Cortex of kidney (tissue), 1 donor: ENCODE results near the gene PRKN.

ENCODE experiments used
- DNase-seq: peaks from one replicate; lab custom pipeline; 2025; lab: John Stamatoyannopoulos, UW

PRKN gene

GRCh38 chr6:161493576-161494118 lies 1233.9 kb downstream of the PRKN start:
- no peak for DNase-seq

GRCh38 chr6:161489626-161490306 lies 1237.8 kb downstream of the PRKN start:
- DNase-seq = no peak

GRCh38 chr6:161487694-161488093 lies 1239.9 kb downstream of the PRKN start:
- no peak for DNase-seq

- DNase-seq = no peak
Observed at GRCh38 chr6:161487217-161487531, 1240.4 kb downstream of the PRKN start.

- no peak for DNase-seq
Observed at GRCh38 chr6:161486361-161487216, 1241.0 kb downstream of the PRKN start.

GRCh38 chr6:161482517-161482858 lies 1245.1 kb downstream of the PRKN start:
- no peak for DNase-seq

GRCh38 chr6:161481786-161482516 lies 1245.6 kb downstream of the PRKN start:
- DNase-seq = no peak

- DNase-seq = no peak
Observed at GRCh38 chr6:161480421-161481155, 1247.0 kb downstream of the PRKN start.

GRCh38 chr6:161479376-161479775 lies 1248.2 kb downstream of the PRKN start:
- DNase-seq = no peak

GRCh38 chr6:161477876-161478425 lies 1249.6 kb downstream of the PRKN start:
- DNase-seq = no peak

GRCh38 chr6:161476711-161477110 lies 1250.9 kb downstream of the PRKN start:
- DNase-seq = no peak

GRCh38 chr6:161465403-161465802 lies 1262.2 kb downstream of the PRKN start:
- no peak for DNase-seq

- no peak for DNase-seq
Observed at GRCh38 chr6:161463071-161463470, 1264.5 kb downstream of the PRKN start.

- no peak for DNase-seq
Observed at GRCh38 chr6:161462148-161462547, 1265.4 kb downstream of the PRKN start.

GRCh38 chr6:161459008-161459615 lies 1268.5 kb downstream of the PRKN start:
- no peak for DNase-seq

- DNase-seq = no peak
Observed at GRCh38 chr6:161458201-161458951, 1269.2 kb downstream of the PRKN start.

GRCh38 chr6:161455848-161456247 lies 1271.7 kb downstream of the PRKN start:
- no peak for DNase-seq

- no peak for DNase-seq
Observed at GRCh38 chr6:161453558-161453957, 1274.0 kb downstream of the PRKN start.

- DNase-seq = no peak
Observed at GRCh38 chr6:161452241-161452640, 1275.3 kb downstream of the PRKN start.

GRCh38 chr6:161449521-161449920 lies 1278.0 kb downstream of the PRKN start:
- DNase-seq = no peak
